GM23338 (cell line): ENCODE results near the gene CD63. TPM values are rescaled to one million over a fixed set of nuclear protein-coding genes. Genes with fewer than 3 reads are reported as not detected.

Source experiments
- ATAC-seq: fragments of 200-7000 bp; cut with Tn5 transposase; 3 replicates; pipeline ENCODE4 v1.9.1; 2020
- DNase-seq: peaks from one replicate; pipeline ENCODE4 v3.0.0-alpha.2; 2015; ENCODE audit warnings: low spot score
- H2AFZ ChIP-seq: fragments of 200-600 bp; sonication (generic); 2 replicates; pipeline ENCODE4 v1.8.0; 2016; ENCODE audit warnings: antibody characterized with exemption, mild to moderate bottlenecking, moderate library complexity
- H3F3A ChIP-seq: fragments of 200-600 bp; sonication (generic); replicated peaks from 2 replicates; pipeline ENCODE4 v1.8.0; 2017; ENCODE audit warnings: antibody characterized with exemption, mixed run types, low read depth
- H3K27ac ChIP-seq: fragments of 200-600 bp; sonication (generic); 2 replicates; pipeline ENCODE4 v1.6.1; 2016; ENCODE audit warnings: low read depth
- H3K27me3 ChIP-seq: fragments of 200-600 bp; sonication (generic); 2 replicates; pipeline ENCODE4 v1.8.0; 2016; ENCODE audit warnings: mild to moderate bottlenecking, mixed run types, moderate library complexity; ENCODE audit not compliant: insufficient read depth
- H3K36me3 ChIP-seq: fragments of 200-600 bp; sonication (generic); 2 replicates; pipeline ENCODE4 v1.8.0; 2016; ENCODE audit warnings: mild to moderate bottlenecking; ENCODE audit not compliant: insufficient read depth
- H3K4me1 ChIP-seq: fragments of 200-600 bp; sonication (generic); 2 replicates; pipeline ENCODE4 v1.8.0; 2016; ENCODE audit warnings: mild to moderate bottlenecking, moderate library complexity; ENCODE audit not compliant: insufficient read depth
- H3K4me2 ChIP-seq: fragments of 200-600 bp; sonication (generic); 2 replicates; pipeline ENCODE4 v1.7.1; 2017; ENCODE audit warnings: mixed run types
- H3K4me3 ChIP-seq: fragments of 200-600 bp; sonication (generic); 2 replicates; pipeline ENCODE4 v1.6.1; 2016; ENCODE audit warnings: mixed run types
- H3K79me2 ChIP-seq: fragments of 200-600 bp; sonication (generic); replicated peaks from 2 replicates; pipeline ENCODE4 v1.8.0; 2017; ENCODE audit warnings: mild to moderate bottlenecking; ENCODE audit not compliant: insufficient read depth
- H3K9me2 ChIP-seq: fragments of 200-600 bp; sonication (generic); 2 replicates; pipeline ENCODE4 v1.8.0; 2017; ENCODE audit not compliant: insufficient read depth
- H4K20me1 ChIP-seq: fragments of 200-600 bp; sonication (generic); replicated peaks from 2 replicates; pipeline ENCODE4 v1.8.0; 2017; ENCODE audit warnings: mild to moderate bottlenecking; ENCODE audit not compliant: insufficient read depth
- H3K27ac Mint-ChIP-seq: 2 replicates; pipeline ENCODE4 v1.8.0; 2020; ENCODE audit warnings: inconsistent platforms, mild to moderate bottlenecking, moderate library complexity, mixed read lengths
- H3K27me3 Mint-ChIP-seq: 3 replicates; pipeline ENCODE4 v1.8.0; 2022; ENCODE audit warnings: low read depth, mild to moderate bottlenecking, moderate library complexity, mixed read lengths, inconsistent platforms; ENCODE audit not compliant: insufficient read depth, poor library complexity
- H3K36me3 Mint-ChIP-seq: 3 replicates; pipeline ENCODE4 v1.8.0; 2021; ENCODE audit warnings: low read depth, mild to moderate bottlenecking, inconsistent platforms, moderate library complexity, mixed read lengths
- H3K4me1 Mint-ChIP-seq: 3 replicates; pipeline ENCODE4 v1.8.0; 2020; ENCODE audit warnings: mild to moderate bottlenecking, inconsistent platforms, mixed read lengths
- H3K4me3 Mint-ChIP-seq: 3 replicates; pipeline ENCODE4 v1.8.0; 2021; ENCODE audit warnings: moderate library complexity, mild to moderate bottlenecking, inconsistent platforms, mixed read lengths
- H3K9me3 Mint-ChIP-seq: 3 replicates; pipeline ENCODE4 v1.8.0; 2020; ENCODE audit warnings: moderate library complexity, mild to moderate bottlenecking, inconsistent platforms, mixed read lengths
- CREB1 ChIP-seq: fragments of 250-450 bp; sonication (Bioruptor Pico); IDR thresholded peaks from 2 replicates; pipeline ENCODE4 v1.5.0; 2020; ENCODE audit warnings: low read depth, mild to moderate bottlenecking, moderate library complexity
- EZH2phosphoT487 ChIP-seq: fragments of 200-600 bp; sonication (generic); IDR thresholded peaks from one replicate; pipeline ENCODE4 v1.8.1; 2018; ENCODE audit warnings: antibody characterized with exemption; ENCODE audit not compliant: unreplicated experiment
- JUNB ChIP-seq: IDR thresholded peaks from one replicate; pipeline ENCODE4 v1.6.1; 2016; ENCODE audit warnings: antibody characterized with exemption; ENCODE audit not compliant: unreplicated experiment
- NANOG ChIP-seq: IDR thresholded peaks from 2 replicates; pipeline ENCODE4 v1.6.1; 2016; ENCODE audit warnings: antibody characterized with exemption, borderline replicate concordance
- POLR2AphosphoS5 ChIP-seq: IDR thresholded peaks from 2 replicates; pipeline ENCODE4 v1.6.1; 2016; ENCODE audit warnings: antibody characterized with exemption, low read depth
- REST ChIP-seq: IDR thresholded peaks from one replicate; pipeline ENCODE4 v1.6.1; 2018; ENCODE audit warnings: antibody characterized with exemption; ENCODE audit not compliant: unreplicated experiment
- STAT1 ChIP-seq: IDR thresholded peaks from one replicate; pipeline ENCODE4 v1.6.1; 2016; ENCODE audit warnings: antibody characterized with exemption; ENCODE audit not compliant: unreplicated experiment
- ZNF331 ChIP-seq: fragments of 250-450 bp; sonication (Bioruptor Pico); IDR thresholded peaks from 2 replicates; pipeline ENCODE4 v1.5.0; 2020; ENCODE audit warnings: low read depth, mild to moderate bottlenecking, moderate library complexity
- ZNF462 ChIP-seq: fragments of 250-450 bp; sonication (Bioruptor Pico); IDR thresholded peaks from 2 replicates; pipeline ENCODE4 v1.5.0; 2020; ENCODE audit warnings: mild to moderate bottlenecking, moderate library complexity
- polyA plus RNA-seq: library from polyadenylated mRNA; unstranded; fragments of >200 nt; fragmentation: Nextera tagmentation; extraction: Ambion mirVana; gene quantifications from 2 replicates; pipeline ENCODE4 v1.2.1, GENCODE V29; 2016
- total RNA-seq: library from RNA; depleted of rRNA; stranded (reverse); fragments of >200 nt; shearing (Covaris generic); gene quantifications from 2 replicates; pipeline ENCODE4 v1.2.3, GENCODE V29; 2014
- TF ChIP-seq, protein P1 (sequence below), 2 experiments: fragments of 200-600 bp in 1 of 2; sonication (generic) in 1 of 2; conservative IDR thresholded peaks; 2 replicates each; pipeline versions ENCODE4 v1.5.1 to v1.6.1; 2016 to 2017; ENCODE audit warnings: antibody characterized with exemption in 2 of 2, low read depth in 2 of 2, mild to moderate bottlenecking in 2 of 2, moderate library complexity in 1 of 2

CD63 gene
- total and polyA plus RNA-seq, 2 experiments from 2014 or later, result 294 to 685 TPM

DNA sequence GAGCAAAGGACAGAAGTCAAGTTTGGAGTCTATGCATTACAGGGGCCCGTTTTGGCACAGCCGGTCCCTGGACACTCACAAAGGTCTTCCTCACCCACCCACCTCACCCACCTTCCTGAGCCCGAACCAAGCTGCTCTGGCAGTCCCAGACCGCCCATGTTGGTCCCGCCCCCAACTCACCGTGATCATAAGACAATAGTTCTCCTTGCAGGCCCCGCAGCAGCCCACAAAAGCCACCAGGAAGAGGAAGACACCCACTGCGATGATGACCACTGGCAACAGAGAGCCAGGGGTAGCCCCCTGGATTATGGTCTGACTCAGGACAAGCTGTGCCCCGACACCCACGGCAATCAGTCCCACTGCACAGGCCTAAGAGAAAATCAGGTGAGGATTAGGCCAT, 1.8 kb downstream of the CD63 start:
- Histone ChIP-seq H3K27ac (no peak overlapping the region), H3K79me2 (peaks cover 14% of the 10 kb centered on the region), H3K4me3 (peak overlapping the region; percentile 97), H3K27me3 (no peaks in the 10 kb centered on the region), H3F3A (peaks cover 16% of the 10 kb centered on the region; the same call in 1 of the 2 replicates), H3K4me2 (peak overlapping the region; percentile 98), H3K4me1 (peaks cover 22% of the 10 kb centered on the region), H4K20me1 (0 out of 2 replicates have a peak, but pooled peaks cover 6% of the 10 kb centered on the region), H2AFZ (no peak overlapping the region), H3K36me3 (peaks cover 8% of the 10 kb centered on the region; the same call in 1 of the 2 replicates), H3K9me2 (no peaks in the 10 kb centered on the region)
- Mint-ChIP-seq H3K36me3 (peaks cover 41% of the 10 kb centered on the region), H3K9me3 (no peaks in the 10 kb centered on the region), H3K27ac (peak overlapping the region; percentile 70; the same call in 1 of the 2 replicates), H3K4me3 (peak overlapping the region; percentile 86), H3K4me1 (peaks cover 34% of the 10 kb centered on the region), H3K27me3 (peaks cover 14% of the 10 kb centered on the region)
- TF ChIP-seq, protein P1, sequence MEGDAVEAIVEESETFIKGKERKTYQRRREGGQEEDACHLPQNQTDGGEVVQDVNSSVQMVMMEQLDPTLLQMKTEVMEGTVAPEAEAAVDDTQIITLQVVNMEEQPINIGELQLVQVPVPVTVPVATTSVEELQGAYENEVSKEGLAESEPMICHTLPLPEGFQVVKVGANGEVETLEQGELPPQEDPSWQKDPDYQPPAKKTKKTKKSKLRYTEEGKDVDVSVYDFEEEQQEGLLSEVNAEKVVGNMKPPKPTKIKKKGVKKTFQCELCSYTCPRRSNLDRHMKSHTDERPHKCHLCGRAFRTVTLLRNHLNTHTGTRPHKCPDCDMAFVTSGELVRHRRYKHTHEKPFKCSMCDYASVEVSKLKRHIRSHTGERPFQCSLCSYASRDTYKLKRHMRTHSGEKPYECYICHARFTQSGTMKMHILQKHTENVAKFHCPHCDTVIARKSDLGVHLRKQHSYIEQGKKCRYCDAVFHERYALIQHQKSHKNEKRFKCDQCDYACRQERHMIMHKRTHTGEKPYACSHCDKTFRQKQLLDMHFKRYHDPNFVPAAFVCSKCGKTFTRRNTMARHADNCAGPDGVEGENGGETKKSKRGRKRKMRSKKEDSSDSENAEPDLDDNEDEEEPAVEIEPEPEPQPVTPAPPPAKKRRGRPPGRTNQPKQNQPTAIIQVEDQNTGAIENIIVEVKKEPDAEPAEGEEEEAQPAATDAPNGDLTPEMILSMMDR (conservative IDR thresholded peaks at IDR 0.05; ENCODE audit: low read depth in 2 of 2), result no peak
- TF ChIP-seq ZNF462 (CRISPR knock-in tag), result no peak
- no peak for TF ChIP-seq STAT1
- TF ChIP-seq ZNF331 (CRISPR knock-in tag), result no peak
- TF ChIP-seq NANOG, result no peak
- no peak for TF ChIP-seq EZH2phosphoT487
- TF ChIP-seq JUNB, result no peak
- no peak for TF ChIP-seq POLR2AphosphoS5
- no peak for TF ChIP-seq CREB1 (CRISPR knock-in tag)
- TF ChIP-seq REST, result no peak
- ATAC-seq (no peak), DNase-seq (no peak)
